ENCODE data around the gene LRRC3. TPM values are rescaled to one million over a fixed set of nuclear protein-coding genes. Genes with fewer than 3 reads are reported as not detected.
A peak's percentile ranks its signal among the peaks of the same experiment; 100 is the strongest.

Gene LRRC3
- total and polyA plus RNA-seq, 12 donors = 0.67 to 3.2 (median 1.9) TPM

DNA sequence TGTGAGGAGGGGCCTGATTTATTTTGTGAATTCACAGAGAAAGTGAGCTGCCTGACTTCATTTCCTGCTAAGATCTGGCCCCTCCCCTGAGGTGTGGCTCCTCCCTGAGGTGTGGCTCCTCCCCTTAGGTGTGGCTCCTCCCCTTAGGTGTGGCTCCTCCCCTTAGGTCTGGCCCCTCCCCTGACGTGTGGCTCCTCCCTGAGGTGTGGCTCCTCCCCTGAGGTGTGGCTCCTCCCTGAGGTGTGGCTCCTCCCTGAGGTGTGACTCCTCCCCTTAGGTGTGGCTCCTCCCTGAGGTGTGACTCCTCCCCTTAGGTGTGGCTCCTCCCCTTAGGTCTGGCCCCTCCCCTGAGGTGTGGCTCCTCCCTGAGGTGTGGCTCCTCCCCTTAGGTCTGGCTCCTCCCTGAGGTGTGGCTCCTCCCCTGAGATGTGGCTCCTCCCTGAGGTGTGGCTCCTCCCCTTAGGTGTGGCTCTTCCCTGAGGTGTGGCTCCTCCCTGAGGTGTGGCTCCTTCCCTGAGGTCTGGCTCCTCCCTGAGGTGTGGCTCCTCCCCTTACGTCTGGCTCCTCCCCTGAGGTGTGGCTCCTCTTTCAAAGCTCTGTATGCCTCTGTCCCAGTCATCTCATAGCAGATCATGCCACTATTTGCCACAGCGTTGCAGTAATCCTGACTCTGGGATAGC lies 26.9 kb upstream of the LRRC3 start:
- Histone ChIP-seq H3K4me3 (no peak overlapping the region), H3K36me3 (replicated peaks in 1 of 2) (no peaks in the 10 kb centered on the region), H3K27ac (no peak overlapping the region), H3K9me3 (replicated peaks in 1 of 3) (no peaks in the 10 kb centered on the region), H3K4me1 (replicated peaks in 1 of 2) (no peaks in the 10 kb centered on the region), H3K27me3 (no peaks in the 10 kb centered on the region)
- TF ChIP-seq, protein P1, sequence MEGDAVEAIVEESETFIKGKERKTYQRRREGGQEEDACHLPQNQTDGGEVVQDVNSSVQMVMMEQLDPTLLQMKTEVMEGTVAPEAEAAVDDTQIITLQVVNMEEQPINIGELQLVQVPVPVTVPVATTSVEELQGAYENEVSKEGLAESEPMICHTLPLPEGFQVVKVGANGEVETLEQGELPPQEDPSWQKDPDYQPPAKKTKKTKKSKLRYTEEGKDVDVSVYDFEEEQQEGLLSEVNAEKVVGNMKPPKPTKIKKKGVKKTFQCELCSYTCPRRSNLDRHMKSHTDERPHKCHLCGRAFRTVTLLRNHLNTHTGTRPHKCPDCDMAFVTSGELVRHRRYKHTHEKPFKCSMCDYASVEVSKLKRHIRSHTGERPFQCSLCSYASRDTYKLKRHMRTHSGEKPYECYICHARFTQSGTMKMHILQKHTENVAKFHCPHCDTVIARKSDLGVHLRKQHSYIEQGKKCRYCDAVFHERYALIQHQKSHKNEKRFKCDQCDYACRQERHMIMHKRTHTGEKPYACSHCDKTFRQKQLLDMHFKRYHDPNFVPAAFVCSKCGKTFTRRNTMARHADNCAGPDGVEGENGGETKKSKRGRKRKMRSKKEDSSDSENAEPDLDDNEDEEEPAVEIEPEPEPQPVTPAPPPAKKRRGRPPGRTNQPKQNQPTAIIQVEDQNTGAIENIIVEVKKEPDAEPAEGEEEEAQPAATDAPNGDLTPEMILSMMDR (IDR thresholded peaks at IDR 0.05) = no peak
- no peak for TF ChIP-seq POLR2A (IDR thresholded peaks at IDR 0.05)
- peak in 4 of 7 donors; percentile 11 to 50 (median 17) for DNase-seq
- WGBS, 4 donors = 50 to 63% (median 51%) methylated on average over 3 of the region's 3 CpGs
- intact Hi-C loops (cut with DNase I) = no loop called here

GRCh38 chr21:44429894-44430293 lies 25.4 kb upstream of the LRRC3 start:
- WGBS, 4 donors = 72 to 82% (median 74%) methylated on average over 1 of the region's 1 CpG
- Histone ChIP-seq H3K36me3 (replicated peaks in 1 of 2) (no peaks in the 10 kb centered on the region), H3K9me3 (replicated peaks in 1 of 3) (no peaks in the 10 kb centered on the region), H3K4me3 (no peak overlapping the region), H3K27me3 (no peaks in the 10 kb centered on the region), H3K27ac (no peak overlapping the region), H3K4me1 (replicated peaks in 1 of 2) (no peaks in the 10 kb centered on the region)
- TF ChIP-seq, protein P1 (IDR thresholded peaks at IDR 0.05) = no peak
- TF ChIP-seq POLR2A (IDR thresholded peaks at IDR 0.05) = no peak
- DNase-seq = no peak
- intact Hi-C loops (cut with DNase I) = no loop called here

DNA sequence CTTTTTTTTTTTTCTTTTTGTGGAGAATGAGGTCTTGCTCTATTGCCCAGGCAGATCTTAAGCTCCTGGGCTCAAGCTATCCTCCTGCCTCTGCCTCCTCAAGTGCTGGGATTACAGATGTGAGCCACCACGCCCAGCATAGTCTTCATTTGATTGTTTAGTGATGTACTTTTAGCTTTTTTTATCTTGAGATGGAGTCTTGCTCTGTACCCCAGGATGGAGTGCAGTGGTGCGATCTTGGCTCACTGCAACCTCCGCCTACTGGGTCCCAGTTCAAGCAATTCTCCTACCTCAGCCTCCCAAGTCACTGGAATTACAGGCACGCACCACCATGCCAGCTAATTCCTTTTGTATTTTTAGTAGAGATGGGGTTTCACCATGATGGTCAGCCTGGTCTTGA lies 24.0 kb upstream of the LRRC3 start:
- no peaks in the 10 kb centered on the region for H3K27me3 ChIP-seq
- no peaks in the 10 kb centered on the region for H3K9me3 ChIP-seq (replicated peaks in 1 of 3)
- DNase-seq = no peak
- intact Hi-C loops (cut with DNase I) = no loop called here
- no peak for TF ChIP-seq POLR2A (IDR thresholded peaks at IDR 0.05)
- TF ChIP-seq, protein P1 (IDR thresholded peaks at IDR 0.05) = no peak
- no peak overlapping the region for H3K27ac ChIP-seq
- 84 to 93% (median 89%) methylated on average over 4 of the region's 4 CpGs for WGBS, 4 donors
- H3K4me1 ChIP-seq (replicated peaks in 1 of 2) = no peaks in the 10 kb centered on the region
- H3K4me3 ChIP-seq = no peak overlapping the region
- no peaks in the 10 kb centered on the region for H3K36me3 ChIP-seq (replicated peaks in 1 of 2)

DNA sequence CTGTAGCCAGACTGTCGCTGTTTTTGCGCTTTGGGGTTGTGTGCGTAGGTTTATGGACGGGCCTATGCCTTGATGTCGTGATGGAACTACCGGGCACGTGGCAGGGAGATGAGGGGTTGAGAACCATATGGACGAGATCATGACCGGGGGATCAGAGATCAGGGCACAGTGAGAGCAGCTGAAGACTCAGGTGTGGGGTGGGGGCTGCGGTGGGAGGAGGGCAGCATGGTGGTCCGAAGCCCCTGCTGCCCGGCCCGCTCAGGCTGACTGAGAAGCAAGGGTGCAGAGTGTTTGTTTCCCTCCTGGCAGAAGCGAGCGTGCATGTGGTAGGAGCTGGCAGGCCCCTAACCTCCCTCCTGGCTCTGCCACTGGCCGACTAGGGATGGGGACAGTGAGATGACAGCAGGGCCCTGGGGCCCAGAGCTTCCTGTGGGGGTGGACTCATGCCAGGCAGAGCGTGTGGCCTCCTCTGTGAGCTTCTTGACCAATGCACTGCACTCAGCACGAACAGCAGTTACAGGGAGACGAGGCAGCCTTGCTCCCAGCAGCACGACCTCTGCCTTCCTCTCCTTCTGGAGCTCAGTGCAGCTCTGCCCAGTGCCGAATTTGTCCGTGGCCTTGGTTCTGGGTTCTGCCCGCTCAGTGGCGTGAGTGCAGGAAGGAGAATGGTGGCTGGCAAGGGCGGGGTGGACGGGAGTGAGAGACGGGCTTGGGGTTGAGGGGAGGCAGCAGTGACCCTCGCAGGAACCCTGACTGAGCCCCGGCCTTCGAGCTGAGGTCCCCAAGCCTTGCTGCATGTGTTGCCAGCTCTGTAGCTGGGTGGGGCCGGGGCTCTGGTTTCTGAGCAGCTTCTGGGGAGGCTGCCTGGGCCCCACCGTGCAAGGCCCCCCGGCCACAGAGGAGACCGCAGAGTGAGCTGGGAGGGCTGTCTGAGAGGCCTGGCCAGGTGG lies 22.2 kb upstream of the LRRC3 start:
- no peaks in the 10 kb centered on the region for H3K36me3 ChIP-seq (replicated peaks in 1 of 2)
- WGBS, 4 donors = 80 to 89% (median 86%) methylated on average over 24 to 34 of the region's 34 CpGs
- intact Hi-C loops (cut with DNase I) = no loop called here
- DNase-seq = peak in 4 of 7 donors; percentile 5 to 13 (median 11)
- H3K4me3 ChIP-seq = no peak overlapping the region
- no peaks in the 10 kb centered on the region for H3K9me3 ChIP-seq (replicated peaks in 1 of 3)
- TF ChIP-seq, protein P1 (IDR thresholded peaks at IDR 0.05) = no peak
- no peak for TF ChIP-seq POLR2A (IDR thresholded peaks at IDR 0.05)
- H3K27ac ChIP-seq = no peak overlapping the region
- H3K27me3 ChIP-seq = no peaks in the 10 kb centered on the region
- H3K4me1 ChIP-seq (replicated peaks in 1 of 2) = no peaks in the 10 kb centered on the region

Data from adrenal gland (tissue), 12 donors.